OCI-LY7 (cell line): Measurements from ENCODE around the gene SLC9C2.

Experiments used
- EZH2phosphoT487 ChIP-seq: fragments of 200-600 bp; sonication (generic); IDR thresholded peaks from 2 replicates; pipeline ENCODE4 v1.6.1; 2018; ENCODE audit warnings: low read depth, borderline replicate concordance, mild to moderate bottlenecking, mixed run types, antibody characterized with exemption, low read length, moderate library complexity, mixed read lengths
- TF ChIP-seq, protein P1 (sequence below): fragments of 200-600 bp; sonication (generic); conservative IDR thresholded peaks from 2 replicates; pipeline ENCODE4 v1.5.1; 2014; ENCODE audit warnings: mild to moderate bottlenecking, antibody characterized with exemption, low read length, moderate library complexity, mixed read lengths

DNA sequence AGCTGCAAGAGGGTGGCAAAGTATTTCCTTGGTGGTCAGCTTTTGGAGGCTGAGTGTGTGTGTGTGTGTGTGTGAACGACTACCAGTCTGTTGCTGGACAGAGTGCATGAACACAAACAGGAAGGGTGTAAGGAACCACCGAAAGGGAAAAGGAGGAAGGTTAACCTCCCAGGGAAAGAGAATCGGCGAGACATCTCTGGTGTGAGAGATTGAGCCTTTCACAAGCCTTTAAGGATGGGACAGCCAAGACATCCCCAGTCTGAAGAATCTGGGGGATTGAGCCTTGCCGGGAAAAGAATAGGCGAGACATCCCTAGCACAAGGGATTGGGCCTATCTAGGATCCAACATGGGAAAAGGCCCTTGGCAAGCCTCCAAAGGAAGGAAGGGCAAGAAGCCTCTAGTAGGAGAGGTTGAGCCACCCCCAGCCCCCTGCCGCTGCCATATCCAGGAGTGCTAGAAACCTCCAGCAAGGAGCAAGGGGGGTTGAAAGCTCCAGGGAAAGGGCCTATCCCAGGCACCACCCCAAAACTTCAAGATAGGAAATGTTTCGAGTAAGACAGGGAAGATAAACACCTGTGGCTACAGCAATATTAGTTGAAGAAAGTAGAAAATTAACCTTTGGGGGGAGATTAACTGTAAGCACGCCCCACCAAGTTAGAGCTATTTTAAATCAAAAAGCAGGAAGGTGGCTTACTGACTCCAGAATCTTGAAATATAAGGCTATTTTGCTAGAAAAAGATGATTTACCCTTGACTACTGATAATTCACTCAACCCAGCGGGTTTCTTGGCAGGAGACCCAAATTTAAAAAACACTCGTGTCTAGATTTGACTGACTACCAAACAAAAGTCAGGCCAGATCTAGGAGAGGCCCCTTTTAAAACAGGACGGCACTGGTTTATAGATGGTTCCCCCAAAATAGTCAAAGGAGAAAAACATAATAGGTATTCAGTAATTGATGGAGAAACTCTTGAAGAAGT is 35.5 kb upstream of the SLC9C2 start:
- TF ChIP-seq, protein P1, sequence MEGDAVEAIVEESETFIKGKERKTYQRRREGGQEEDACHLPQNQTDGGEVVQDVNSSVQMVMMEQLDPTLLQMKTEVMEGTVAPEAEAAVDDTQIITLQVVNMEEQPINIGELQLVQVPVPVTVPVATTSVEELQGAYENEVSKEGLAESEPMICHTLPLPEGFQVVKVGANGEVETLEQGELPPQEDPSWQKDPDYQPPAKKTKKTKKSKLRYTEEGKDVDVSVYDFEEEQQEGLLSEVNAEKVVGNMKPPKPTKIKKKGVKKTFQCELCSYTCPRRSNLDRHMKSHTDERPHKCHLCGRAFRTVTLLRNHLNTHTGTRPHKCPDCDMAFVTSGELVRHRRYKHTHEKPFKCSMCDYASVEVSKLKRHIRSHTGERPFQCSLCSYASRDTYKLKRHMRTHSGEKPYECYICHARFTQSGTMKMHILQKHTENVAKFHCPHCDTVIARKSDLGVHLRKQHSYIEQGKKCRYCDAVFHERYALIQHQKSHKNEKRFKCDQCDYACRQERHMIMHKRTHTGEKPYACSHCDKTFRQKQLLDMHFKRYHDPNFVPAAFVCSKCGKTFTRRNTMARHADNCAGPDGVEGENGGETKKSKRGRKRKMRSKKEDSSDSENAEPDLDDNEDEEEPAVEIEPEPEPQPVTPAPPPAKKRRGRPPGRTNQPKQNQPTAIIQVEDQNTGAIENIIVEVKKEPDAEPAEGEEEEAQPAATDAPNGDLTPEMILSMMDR: no peak
- no peak for TF ChIP-seq EZH2phosphoT487
